UCSD-AML1 (cell line): Measurements from ENCODE around the gene ANKRD27.
"Not testable (repeated sequence)": the region's sequence is repeated elsewhere in the genome, so short reads cannot be mapped to it uniquely, and the experiment has no call there.

Source experiments
- DNase-seq: peaks from one replicate; lab custom pipeline; 2025; ENCODE audit not compliant: unreplicated experiment; lab: John Stamatoyannopoulos, UW

The ANKRD27 gene

GRCh38 chr19:32674931-32675719 lies at the start of gene ANKRD27:
Gene ANKRD27, minus strand, starts transcription at chr19:32675180. Its CDS starts 16,165 bp downstream, at chr19:32659015.
- peak; percentile 100 for DNase-seq

- no peak for DNase-seq
Measured at GRCh38 chr19:32720936-32721250, 45.9 kb upstream of the ANKRD27 start.

DNA sequence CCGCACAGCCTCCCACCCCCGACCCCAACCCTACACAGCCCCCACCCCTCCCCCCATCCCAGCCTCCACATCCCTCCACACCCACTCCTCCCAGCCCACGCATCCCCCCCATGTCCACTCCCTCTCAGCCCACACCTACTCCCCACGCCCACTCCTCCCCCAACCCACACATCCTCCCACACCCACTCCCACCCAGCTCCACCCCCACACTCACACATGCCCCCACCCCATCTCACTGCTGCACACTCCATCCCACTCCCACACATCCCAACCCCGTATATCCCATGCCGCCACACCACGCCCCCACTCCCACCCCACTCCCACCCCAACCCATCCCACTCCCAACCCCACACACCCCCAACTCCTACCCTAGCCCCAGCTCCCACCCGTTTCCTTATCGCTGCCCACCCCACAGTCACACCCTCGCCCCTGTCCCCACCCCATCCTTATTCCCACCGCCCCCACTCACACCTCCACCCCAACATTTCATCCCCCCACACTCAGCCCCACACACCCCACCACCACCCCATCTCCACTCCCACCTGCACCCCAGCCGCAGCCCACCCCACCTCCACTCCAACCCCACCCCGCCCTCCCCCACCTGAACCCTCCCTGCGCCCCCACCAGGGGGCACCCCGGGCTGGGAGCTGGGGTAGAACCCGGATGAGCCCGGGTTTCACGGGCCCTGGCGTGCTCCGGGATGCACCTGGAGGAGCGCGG lies 45.4 kb upstream of the ANKRD27 start:
- no peak for DNase-seq

DNA sequence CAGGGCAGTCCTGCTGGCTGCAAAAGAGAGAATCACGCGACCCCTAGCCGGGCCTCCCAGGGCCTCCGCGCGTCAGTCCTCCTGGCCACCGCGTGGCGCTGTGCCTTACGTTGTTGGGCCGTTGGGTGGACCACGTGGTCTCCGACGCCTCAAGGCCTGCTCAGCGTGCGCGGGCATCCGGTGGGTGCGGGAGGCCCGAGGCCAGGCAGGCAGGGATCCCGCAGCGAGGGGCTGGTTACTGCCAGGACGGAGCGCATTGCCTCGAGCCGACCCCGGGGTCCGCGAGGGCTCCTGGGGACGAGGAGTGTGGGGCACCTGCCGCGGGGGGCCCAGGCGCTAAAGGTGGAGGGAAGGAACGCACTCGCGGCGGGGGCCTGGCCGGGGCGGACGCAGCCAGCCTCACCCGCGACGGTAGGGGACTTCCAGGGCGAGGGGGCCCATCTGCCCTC lies 44.7 kb upstream of the ANKRD27 start, which contains the start of gene TDRD12:
Gene TDRD12, plus strand, starts transcription at position 157 of the 449 bp plus-strand sequence. CDS start 306 bp downstream, outside the sequence.
- DNase-seq, result no peak

DNA sequence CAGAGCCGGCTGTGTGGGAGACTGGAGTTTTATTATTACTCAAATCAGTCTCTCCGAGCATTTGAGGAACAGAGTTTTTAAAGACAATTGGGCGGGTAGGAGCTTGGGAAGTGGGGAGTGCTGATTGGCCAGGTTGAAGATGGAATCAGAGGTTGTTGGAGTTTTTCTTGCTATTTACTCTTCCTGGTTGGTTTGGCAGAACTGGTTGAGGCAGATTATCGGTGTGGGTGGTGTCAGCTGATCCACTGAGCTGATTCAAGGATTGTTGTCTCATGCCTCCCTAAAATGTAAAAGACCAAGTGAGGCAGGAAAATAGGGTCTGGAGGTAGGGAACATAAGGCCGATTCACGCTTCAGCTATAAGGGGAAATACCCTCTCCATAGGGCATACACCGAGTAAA lies 43.3 kb upstream of the ANKRD27 start:
- DNase-seq, result no peak

GRCh38 chr19:32717496-32717895 lies 42.5 kb upstream of the ANKRD27 start:
- DNase-seq, result no peak

DNA sequence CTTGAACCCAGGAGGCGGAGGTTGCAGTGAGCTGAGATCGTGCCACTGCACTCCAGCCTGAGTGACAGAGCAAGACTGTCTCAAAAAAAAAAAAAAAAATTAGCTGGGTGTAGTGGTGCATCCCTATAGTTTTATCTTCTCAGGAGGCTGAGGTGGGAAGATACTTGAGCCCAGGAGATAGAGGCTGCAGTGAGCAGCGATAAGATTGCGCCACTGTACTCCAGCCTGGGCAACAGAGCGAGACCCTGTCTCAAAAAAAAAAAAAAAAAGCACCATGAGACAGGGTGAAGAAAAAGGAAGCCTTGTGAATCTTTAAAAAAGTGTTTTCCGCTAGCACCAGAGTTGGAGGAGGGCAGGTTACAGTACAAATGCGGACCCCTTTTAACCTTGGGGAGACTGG lies 41.2 kb upstream of the ANKRD27 start:
- not testable (repeated sequence) for DNase-seq

DNA sequence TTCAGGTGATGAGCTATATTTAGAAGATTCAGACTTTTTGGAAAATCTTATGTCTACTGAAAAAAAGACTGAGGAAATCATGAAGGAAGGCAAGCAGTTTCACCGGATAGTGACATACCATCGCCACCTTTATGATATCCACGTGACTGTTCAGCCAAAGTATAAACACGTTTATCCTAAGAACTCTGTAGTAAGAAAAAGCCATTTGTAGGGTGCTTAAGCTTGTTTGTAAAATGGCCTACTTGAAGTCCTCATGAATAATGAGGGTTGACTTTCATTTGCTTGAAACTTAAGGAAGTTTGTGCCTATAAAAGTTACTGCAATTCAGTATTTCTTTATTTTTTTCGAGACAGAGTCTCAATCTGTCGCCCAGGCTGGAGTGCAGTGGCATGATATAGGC lies 36.8 kb upstream of the ANKRD27 start:
- DNase-seq, result no peak

DNA sequence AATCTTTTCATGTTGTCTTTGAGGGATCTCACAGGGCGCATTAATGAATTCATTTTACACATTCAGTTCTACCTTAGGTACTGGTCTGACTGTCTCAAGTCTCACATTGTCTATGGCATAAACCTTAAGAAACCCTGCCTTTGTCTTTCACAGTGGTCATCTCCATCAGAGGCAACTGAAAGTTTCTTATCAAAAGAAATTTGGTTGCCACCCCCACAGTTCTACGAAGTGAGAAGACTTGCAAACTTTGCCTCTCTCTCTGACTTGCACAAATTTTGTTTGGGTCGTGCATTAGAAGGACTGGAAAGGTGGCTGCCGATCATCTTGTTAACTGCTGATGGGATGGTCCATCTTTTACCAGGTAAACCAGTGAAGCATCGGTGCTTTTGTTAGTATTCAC lies 34.1 kb upstream of the ANKRD27 start:
- no peak for DNase-seq

DNA sequence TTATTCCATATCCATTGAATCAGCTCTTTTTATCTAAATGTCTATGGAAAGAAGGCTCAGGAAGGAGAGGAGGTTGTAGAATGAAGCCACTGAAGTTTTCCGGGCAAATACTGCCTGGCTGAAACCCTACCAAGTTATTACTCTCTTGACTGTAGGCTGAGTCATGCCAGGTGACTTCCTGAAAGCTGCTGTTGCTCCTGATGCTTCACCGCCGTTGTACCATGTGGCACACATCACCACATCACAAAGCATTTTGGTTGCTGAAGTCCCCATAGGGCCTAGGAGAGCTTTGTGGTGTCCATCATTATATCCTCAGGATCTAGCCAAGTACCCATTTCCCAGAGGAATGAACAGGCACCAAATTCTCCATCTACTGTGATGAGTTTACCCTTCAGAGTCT lies 33.5 kb upstream of the ANKRD27 start:
- DNase-seq, result no peak

GRCh38 chr19:32704006-32704405 lies 29.0 kb upstream of the ANKRD27 start:
- not testable (repeated sequence) for DNase-seq

- DNase-seq, result no peak
Measured at GRCh38 chr19:32702010-32702409, 27.0 kb upstream of the ANKRD27 start.

DNA sequence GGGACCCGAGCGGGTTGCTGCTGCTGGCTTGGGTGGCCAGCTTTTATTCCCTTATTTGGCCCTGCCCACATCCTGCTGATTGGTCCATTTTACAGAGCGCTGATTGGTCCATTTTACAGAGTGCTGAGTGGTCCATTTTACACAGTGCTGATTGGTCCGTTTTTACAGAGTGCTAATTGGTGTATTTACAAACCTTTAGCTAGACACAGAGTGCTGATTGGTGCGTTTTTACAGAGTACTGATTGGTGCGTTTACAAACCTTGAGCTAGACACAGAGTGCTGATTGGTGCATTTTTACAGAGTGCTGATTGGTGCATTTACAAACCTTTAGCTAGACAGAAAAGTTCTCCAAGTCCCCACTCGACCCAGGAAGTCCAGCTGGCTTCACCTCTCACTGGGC lies 25.1 kb upstream of the ANKRD27 start:
- DNase-seq, result not testable (repeated sequence)

DNA sequence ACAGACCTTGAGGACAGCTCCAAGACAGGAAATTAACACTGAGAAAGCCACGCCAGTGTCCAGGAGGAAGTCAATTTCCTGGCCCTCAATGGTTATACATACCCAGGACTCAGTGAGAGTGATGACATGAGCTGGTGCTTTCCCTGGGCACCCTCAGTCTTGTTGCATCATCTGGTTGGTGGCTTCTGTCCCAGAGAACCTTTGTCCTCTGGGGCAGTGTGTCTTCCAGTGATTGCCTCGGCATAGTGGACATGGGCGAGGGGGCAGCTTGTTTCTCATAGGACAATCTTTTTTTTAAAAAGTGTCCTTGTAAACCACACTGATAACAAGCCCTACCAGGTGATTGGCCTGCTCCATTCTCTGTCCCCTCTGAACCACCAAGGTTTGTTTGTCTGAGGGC lies 21.8 kb upstream of the ANKRD27 start:
- not testable (repeated sequence) for DNase-seq

DNA sequence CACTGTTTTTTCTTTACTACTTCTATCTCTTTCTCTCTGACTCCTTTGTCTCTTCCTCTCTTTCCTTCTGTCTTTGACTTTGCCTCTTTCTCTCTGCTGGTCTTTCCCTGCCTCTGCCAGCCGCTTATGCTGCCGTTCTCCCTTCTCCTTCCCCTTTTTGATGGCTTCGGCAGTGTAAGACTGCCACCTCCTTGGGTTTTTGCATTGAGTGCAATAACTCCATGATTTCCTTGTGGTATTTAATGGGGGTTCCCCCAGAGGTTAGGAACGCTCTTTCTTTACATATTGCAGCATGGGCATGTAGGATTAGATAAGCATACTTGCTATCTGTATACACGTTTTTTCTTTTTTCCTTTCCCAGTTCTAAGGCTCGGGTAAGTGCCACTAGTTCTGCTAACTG lies 20.5 kb upstream of the ANKRD27 start:
- DNase-seq, result peak; percentile 19

- DNase-seq, result not testable (repeated sequence)
Measured at GRCh38 chr19:32694851-32695250, 19.9 kb upstream of the ANKRD27 start.

DNA sequence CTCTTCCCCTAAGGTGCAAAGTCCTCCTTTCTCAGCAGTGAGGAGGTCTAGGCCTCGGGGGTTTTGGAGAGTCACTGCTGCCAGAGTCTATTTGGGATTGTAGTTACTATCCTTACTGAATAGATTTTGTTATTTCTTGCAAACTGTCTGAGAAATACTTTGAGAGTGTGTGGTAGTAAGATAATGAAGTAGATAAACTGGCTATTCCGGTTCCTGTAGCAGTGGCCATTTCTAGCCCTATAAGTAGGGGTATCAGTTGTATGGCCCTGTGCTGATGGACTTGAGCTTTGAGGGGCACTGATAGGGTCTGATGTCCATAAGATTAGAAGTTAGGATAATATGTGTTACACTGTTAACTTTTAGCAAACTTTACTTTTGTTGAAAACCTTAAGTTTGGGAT lies 19.3 kb upstream of the ANKRD27 start:
- DNase-seq, result not testable (repeated sequence)

- DNase-seq, result not testable (repeated sequence)
Measured at GRCh38 chr19:32693151-32694108, 18.4 kb upstream of the ANKRD27 start.

DNA sequence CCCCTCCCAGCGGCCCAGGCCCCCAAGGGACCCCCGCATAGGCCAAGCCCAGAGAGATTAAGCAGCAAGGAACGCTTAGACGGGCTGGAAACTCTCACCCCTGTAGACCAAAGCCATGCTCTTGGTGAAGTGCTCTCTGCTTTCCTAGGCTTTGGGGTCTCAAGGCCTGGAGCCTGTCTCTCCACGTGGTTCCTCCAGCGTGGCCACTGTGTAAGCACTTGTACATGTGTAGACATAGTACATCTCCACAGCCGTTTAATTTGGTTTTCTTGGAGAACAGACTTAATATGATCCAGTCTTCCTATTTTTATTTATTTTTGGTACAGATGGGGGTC lies 17.7 kb upstream of the ANKRD27 start:
- no peak for DNase-seq

- peak; percentile 73 for DNase-seq
Measured at GRCh38 chr19:32691952-32692726, 17.2 kb upstream of the ANKRD27 start.
